Testis (tissue), 3 donors: ENCODE results near the gene NAA80. TPM values are rescaled to one million over a fixed set of nuclear protein-coding genes. Genes with fewer than 3 reads are reported as not detected.
A peak's percentile ranks its signal among the peaks of the same experiment; 100 is the strongest.

ENCODE experiments used
- DNase-seq: peaks from one replicate; pipeline ENCODE4 v3.0.0-alpha.2; 2019
- H3K27ac ChIP-seq, 2 donors: fragments of 200-600 bp; sonication (generic); one replicate each; pipeline ENCODE4 v1.5.1; 2019
- H3K27me3 ChIP-seq: fragments of 200-600 bp; sonication (generic); one replicate; pipeline ENCODE4 v1.5.1; 2019
- H3K36me3 ChIP-seq: fragments of 200-600 bp; sonication (generic); one replicate; pipeline ENCODE4 v1.5.1; 2017; ENCODE audit warnings: low read depth; ENCODE audit errors: missing control alignments
- H3K4me1 ChIP-seq: fragments of 200-600 bp; sonication (generic); one replicate; pipeline ENCODE4 v1.5.1; 2019
- H3K4me3 ChIP-seq, 2 donors: fragments of 200-600 bp; sonication (generic); one replicate each; pipeline ENCODE4 v1.5.1; 2017 to 2019
- H3K9me3 ChIP-seq: fragments of 200-600 bp; sonication (generic); one replicate; pipeline ENCODE4 v1.5.1; 2017
- POLR2A ChIP-seq: fragments of 450-650 bp; IDR thresholded peaks from one replicate; pipeline ENCODE4 v1.6.1; 2017; ENCODE audit warnings: antibody characterized with exemption, mild to moderate bottlenecking, moderate library complexity
- WGBS, 2 donors: methylation state at CpG; one replicate each; pipeline ENCODE4 v1.1.5; 2018; 5-methylcytosine and 5-hydroxymethylcytosine counted together
- intact Hi-C: fragments of 100-400 bp; cut with DNase I; formaldehyde crosslinking; loops from one replicate; pipeline ENCODE4 v1.15.1; 2023; ENCODE audit warnings: low total_unique reads
- polyA plus RNA-seq: library from polyadenylated mRNA; stranded (reverse); fragments of 350-450 nt; fragmentation: Illumina TruSeq; extraction: RNeasy Lipid Tissue Mini Kit (QIAGEN cat#74804); gene quantifications from one replicate; pipeline ENCODE4 v1.2.3, GENCODE V29; 2014; ENCODE audit warnings: low read depth, low replicate concordance; ENCODE audit not compliant: insufficient read depth
- total RNA-seq, 2 donors: library from RNA; depleted of rRNA; stranded (reverse); fragments of >200 nt; gene quantifications; one replicate each; pipeline ENCODE4 v1.2.3, GENCODE V29; 2016
- TF ChIP-seq, protein P1 (sequence below), 3 experiments: fragments of 450-650 bp in 2 of 3; fragments of 200-600 bp in 1 of 3; sonication (generic) in 1 of 3; IDR thresholded peaks; one replicate each; pipeline ENCODE4 v1.5.1; 2016 to 2019; ENCODE audit warnings: antibody characterized with exemption in 3 of 3, mild to moderate bottlenecking in 2 of 3, moderate library complexity in 1 of 3

NAA80 gene
- total and polyA plus RNA-seq, 3 donors from 2014 or later: 37.9 to 79.4 (median 72.4) TPM

DNA sequence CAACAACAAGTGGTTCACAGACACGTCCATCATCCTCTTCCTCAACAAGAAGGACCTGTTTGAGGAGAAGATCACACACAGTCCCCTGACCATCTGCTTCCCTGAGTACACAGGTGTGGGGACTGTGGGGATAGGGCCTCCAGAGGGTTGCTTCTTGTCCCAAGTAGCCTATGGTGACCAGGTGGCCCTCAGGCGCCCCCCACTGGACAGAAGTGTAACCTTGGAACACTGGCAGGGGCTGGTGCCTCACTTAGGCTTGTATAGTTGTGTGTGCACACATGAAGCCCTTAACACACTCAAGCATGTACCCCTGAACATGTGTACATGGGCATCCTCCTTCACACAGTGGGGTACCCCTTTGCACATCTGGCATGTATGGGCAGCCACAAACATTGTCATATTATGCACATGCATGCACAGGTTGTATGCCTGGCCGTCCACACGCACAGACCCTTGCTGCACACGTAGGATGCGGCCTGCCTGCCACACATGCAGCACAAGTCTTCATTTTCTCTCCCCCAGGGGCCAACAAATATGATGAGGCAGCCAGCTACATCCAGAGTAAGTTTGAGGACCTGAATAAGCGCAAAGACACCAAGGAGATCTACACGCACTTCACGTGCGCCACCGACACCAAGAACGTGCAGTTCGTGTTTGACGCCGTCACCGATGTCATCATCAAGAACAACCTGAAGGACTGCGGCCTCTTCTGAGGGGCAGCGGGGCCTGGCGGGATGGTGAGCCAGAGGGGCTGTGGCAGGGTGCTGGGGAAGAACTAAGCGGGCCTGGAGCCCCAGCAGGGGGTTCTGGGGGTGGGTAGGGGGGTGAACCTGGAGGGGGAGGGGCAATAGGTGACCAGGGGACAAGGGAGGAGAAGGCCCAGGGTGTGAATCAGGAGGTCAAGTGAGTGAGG lies 42.0 kb downstream of the NAA80 start:
- no peak overlapping the region for H3K27ac ChIP-seq
- H3K4me1 ChIP-seq: peaks cover 20% of the 10 kb centered on the region
- TF ChIP-seq POLR2A: no peak
- TF ChIP-seq, protein P1, sequence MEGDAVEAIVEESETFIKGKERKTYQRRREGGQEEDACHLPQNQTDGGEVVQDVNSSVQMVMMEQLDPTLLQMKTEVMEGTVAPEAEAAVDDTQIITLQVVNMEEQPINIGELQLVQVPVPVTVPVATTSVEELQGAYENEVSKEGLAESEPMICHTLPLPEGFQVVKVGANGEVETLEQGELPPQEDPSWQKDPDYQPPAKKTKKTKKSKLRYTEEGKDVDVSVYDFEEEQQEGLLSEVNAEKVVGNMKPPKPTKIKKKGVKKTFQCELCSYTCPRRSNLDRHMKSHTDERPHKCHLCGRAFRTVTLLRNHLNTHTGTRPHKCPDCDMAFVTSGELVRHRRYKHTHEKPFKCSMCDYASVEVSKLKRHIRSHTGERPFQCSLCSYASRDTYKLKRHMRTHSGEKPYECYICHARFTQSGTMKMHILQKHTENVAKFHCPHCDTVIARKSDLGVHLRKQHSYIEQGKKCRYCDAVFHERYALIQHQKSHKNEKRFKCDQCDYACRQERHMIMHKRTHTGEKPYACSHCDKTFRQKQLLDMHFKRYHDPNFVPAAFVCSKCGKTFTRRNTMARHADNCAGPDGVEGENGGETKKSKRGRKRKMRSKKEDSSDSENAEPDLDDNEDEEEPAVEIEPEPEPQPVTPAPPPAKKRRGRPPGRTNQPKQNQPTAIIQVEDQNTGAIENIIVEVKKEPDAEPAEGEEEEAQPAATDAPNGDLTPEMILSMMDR (IDR thresholded peaks at IDR 0.05): peak in 1 of 3 experiments; percentile 9
- DNase-seq: peak; percentile 53
- no peaks in the 10 kb centered on the region for H3K9me3 ChIP-seq
- H3K27me3 ChIP-seq: no peaks in the 10 kb centered on the region
- intact Hi-C loops: loop anchor here (10.0 kb wide), 1 partner anchor 68 kb away; the partner anchor contains the start of genes HYAL2 and TUSC2
- 89 to 92% methylated on average over 20 of the region's 20 CpGs for WGBS, 2 donors
- H3K36me3 ChIP-seq: no peaks in the 10 kb centered on the region
- no peak overlapping the region for H3K4me3 ChIP-seq

- intact Hi-C loops: loop anchor here (10.0 kb wide), 1 partner anchor 70 kb away; the partner anchor contains the start of genes HYAL2 and TUSC2
- H3K27ac ChIP-seq: peak overlapping the region in 1 of 2 donors; percentile 51
- 89 to 91% methylated on average over 7 to 9 of the region's 9 CpGs for WGBS, 2 donors
- peaks cover 16% of the 10 kb centered on the region for H3K4me1 ChIP-seq
- no peaks in the 10 kb centered on the region for H3K36me3 ChIP-seq
- H3K9me3 ChIP-seq: no peaks in the 10 kb centered on the region
- TF ChIP-seq POLR2A: no peak
- TF ChIP-seq, protein P1 (IDR thresholded peaks at IDR 0.05): no peak
- no peak overlapping the region for H3K4me3 ChIP-seq
- H3K27me3 ChIP-seq: no peaks in the 10 kb centered on the region
- DNase-seq: no peak
Measured at GRCh38 chr3:50255251-50255615, 44.0 kb downstream of the NAA80 start.

- peak; percentile 54 for DNase-seq
Measured at GRCh38 chr3:50254577-50255250, 44.5 kb downstream of the NAA80 start.

DNA sequence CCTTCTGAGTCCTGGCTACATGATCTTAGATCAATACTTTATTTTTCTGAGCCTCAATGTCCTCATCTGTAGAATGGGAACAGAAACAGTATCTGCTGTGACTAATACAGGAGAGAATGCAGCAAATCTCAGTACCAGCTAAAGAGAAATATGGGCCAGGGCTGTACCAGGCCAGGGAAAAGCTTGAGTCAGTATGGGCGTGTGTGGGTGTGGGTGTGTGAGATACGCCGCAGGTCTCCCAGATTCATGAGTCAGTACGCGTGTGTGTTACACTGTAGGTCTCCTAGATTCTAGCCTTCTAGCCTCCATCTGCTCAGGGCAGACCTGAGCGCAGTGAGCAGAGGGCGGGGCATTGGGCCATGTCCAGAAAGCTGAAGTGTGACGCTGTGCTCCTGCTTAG lies 48.0 kb downstream of the NAA80 start:
- intact Hi-C loops: loop anchor here (10.0 kb wide), 1 partner anchor 74 kb away; the partner anchor contains the start of genes HYAL2 and TUSC2
- Histone ChIP-seq H3K9me3 (no peaks in the 10 kb centered on the region), H3K27ac (no peak overlapping the region), H3K4me1 (peaks cover 43% of the 10 kb centered on the region), H3K4me3 (no peak overlapping the region), H3K36me3 (no peaks in the 10 kb centered on the region), H3K27me3 (no peaks in the 10 kb centered on the region)
- TF ChIP-seq POLR2A: no peak
- TF ChIP-seq, protein P1 (IDR thresholded peaks at IDR 0.05): no peak
- DNase-seq: no peak
- WGBS, 2 donors: 82 to 92% methylated on average over 7 to 8 of the region's 8 CpGs

More at GRCh38 chr3:50254577-50255250, 44.5 kb downstream of the NAA80 start:
- H3K27me3 ChIP-seq: no peaks in the 10 kb centered on the region
- H3K9me3 ChIP-seq: no peaks in the 10 kb centered on the region
- intact Hi-C loops: loop anchor here (10.0 kb wide), 1 partner anchor 70 kb away; the partner anchor contains the start of genes HYAL2 and TUSC2
- no peak overlapping the region for H3K4me3 ChIP-seq
- peaks cover 19% of the 10 kb centered on the region for H3K4me1 ChIP-seq
- 90 to 91% methylated on average over 4 to 8 of the region's 8 CpGs for WGBS, 2 donors
- TF ChIP-seq, protein P1 (IDR thresholded peaks at IDR 0.05): no peak
- no peak for TF ChIP-seq POLR2A
- peak overlapping the region; percentile 50 to 51 for H3K27ac ChIP-seq
- no peaks in the 10 kb centered on the region for H3K36me3 ChIP-seq
